ENCODE data around the gene MYH10.

The MYH10 gene

DNA sequence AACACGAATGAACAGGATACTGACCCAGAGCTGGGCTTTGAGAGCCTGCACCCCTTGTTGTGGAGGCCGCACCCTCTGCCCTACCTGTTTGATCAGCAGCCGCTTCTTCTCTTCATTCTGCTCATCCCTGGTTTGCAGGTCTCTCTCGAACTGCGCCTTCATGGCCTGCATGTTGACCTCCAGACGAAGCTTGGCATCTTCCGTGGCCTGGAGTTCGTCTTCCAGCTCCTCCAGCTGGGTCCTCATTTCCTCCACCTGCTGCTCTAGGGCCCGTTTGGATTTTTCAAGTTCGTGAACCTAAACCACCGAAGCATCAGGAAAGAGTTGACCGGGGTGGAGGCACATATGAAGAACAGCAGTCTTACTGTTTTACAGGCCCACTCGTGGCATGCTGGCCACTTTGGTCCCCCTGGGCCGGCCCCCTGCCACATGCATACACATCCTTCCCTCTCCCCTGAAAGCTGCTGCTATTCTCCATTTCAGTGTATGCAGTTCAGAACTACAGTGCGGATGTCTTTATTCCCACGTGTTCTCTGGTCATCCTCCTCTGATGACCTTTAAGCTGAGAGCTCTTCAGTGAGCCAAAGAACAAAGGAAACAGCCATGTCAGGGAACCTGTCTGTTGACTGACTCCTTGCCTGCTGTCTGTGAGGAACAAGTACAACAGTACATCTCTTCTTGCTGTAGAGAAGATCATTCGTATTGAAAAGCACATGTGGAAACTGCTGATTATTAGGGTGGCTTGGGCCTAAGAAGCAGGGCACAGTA, 140.1 kb downstream of the MYH10 start:
- POLR2A ChIA-PET: no interaction called here
- TF ChIP-seq, protein P1, sequence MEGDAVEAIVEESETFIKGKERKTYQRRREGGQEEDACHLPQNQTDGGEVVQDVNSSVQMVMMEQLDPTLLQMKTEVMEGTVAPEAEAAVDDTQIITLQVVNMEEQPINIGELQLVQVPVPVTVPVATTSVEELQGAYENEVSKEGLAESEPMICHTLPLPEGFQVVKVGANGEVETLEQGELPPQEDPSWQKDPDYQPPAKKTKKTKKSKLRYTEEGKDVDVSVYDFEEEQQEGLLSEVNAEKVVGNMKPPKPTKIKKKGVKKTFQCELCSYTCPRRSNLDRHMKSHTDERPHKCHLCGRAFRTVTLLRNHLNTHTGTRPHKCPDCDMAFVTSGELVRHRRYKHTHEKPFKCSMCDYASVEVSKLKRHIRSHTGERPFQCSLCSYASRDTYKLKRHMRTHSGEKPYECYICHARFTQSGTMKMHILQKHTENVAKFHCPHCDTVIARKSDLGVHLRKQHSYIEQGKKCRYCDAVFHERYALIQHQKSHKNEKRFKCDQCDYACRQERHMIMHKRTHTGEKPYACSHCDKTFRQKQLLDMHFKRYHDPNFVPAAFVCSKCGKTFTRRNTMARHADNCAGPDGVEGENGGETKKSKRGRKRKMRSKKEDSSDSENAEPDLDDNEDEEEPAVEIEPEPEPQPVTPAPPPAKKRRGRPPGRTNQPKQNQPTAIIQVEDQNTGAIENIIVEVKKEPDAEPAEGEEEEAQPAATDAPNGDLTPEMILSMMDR (IDR thresholded peaks at IDR 0.05; ENCODE audit: insufficient read depth, low read length, missing control alignments): no peak
- no peak for DNase-seq (ENCODE audit: low read depth, low spot score)
- no peak overlapping the region for H3K4me3 ChIP-seq (ENCODE audit: low read depth, low read length)
- CTCF ChIA-PET: no interaction called here

DNA sequence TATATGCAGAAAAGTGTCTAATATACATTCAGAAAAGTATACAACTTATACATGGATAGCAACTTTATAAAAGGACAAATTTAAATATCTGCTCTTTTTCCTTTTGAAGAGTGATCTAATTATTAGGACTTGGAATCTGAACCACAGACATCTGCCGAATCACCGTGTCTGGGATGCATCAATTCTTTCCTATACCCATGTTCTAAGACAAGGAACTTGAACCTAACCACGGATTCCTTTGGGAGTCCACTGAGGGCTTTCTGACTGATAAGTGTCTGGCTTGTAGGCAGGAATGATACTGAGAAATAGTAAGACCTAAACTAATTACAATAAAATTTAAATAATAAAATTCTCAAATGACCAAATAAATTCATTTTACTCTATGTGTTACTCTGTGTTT, 140.7 kb downstream of the MYH10 start:
- CTCF ChIA-PET: no interaction called here
- H3K4me3 ChIP-seq (ENCODE audit: low read depth, low read length): no peak overlapping the region
- POLR2A ChIA-PET: no interaction called here

DNA sequence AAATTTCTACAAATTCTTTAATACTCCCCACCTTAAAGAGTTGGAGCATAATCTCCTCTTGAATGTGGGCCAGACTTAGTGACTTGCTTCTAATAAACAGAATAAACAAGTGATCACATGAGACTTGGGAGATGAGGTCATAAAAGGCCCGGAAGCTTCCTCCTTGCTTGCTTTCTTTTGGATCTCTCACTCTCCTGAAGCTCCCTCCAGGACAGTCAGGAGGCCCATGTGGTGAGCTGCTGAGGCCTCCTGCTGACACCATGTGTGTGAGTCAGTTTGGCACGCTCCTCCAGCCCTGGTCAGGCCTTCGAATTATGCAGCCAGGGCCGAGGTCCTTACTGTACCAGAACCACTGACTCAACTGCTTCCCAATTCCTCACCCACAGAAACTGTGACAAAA, 141.6 kb downstream of the MYH10 start:
- TF ChIP-seq, protein P1 (IDR thresholded peaks at IDR 0.05; ENCODE audit: insufficient read depth, low read length, missing control alignments): no peak
- ChIA-PET CTCF (interaction anchor here (1.3 to 1.6 kb wide), 2 partner anchors 36 to 79 kb away, joined by 3 read pairs; no protein-coding TSS in a partner anchor), POLR2A (interaction anchor here (1.3 to 1.8 kb wide), 2 partner anchors 11 to 53 kb away, joined by 3 to 5 read pairs; partner anchors contain the start of gene NDEL1)
- peak; percentile 82 for DNase-seq (ENCODE audit: low read depth, low spot score)
- no peak overlapping the region for H3K4me3 ChIP-seq (ENCODE audit: low read depth, low read length)

More for the DNA sequence above, 140.7 kb downstream of the MYH10 start:
- DNase-seq (ENCODE audit: low read depth, low spot score): no peak
- TF ChIP-seq, protein P1 (IDR thresholded peaks at IDR 0.05; ENCODE audit: insufficient read depth, low read length, missing control alignments): no peak

DNA sequence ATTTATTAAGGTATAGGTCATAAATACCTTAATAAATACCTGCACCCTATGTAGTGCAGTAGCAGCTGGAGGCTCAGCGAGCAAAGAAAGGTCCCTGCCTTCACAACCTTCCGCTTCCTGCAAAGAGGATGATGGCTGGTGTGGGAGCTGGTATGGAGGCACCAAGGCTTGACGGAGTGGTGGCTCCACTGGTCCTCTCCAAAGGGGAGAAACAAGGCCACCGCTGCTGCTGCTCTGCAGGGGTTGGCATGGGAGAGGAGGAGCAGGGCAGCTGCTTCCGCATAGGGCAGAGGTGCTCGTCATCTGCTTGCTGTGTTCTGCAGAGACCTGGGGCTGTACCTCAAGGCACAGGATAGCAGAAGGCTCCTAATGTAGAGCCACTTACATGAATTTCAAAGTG, 142.0 kb downstream of the MYH10 start:
- ChIA-PET CTCF (interaction anchor here (0.8 to 1.6 kb wide), 3 partner anchors 35 to 105 kb away, joined by 3 to 6 read pairs (median 3); no protein-coding TSS in a partner anchor), POLR2A (interaction anchor here (1.1 to 1.8 kb wide), 3 partner anchors 10 to 53 kb away, joined by 3 to 5 read pairs (median 3); partner anchors contain the start of gene NDEL1)
- no peak overlapping the region for H3K4me3 ChIP-seq (ENCODE audit: low read depth, low read length)
- DNase-seq (ENCODE audit: low read depth, low spot score): no peak
- TF ChIP-seq, protein P1 (IDR thresholded peaks at IDR 0.05; ENCODE audit: insufficient read depth, low read length, missing control alignments): no peak

DNA sequence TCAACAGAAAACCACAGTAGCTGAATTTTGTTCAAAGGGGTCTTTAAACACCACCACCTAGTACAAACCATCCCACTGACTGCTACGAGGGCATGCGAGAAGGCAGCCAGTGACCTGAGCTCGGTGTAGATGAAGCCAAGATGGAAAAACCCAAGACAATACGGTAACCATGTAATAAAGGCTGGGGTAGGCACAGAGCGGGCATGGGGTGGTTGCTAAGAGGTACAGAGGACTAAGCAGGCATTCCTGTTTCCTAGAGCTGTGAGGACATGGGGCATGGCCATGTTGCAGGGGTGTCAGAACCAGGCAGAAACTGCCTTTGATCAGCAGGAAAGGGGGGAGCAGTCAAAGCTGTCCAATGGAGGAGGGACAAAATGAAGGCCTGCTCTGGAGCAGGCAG, 142.8 kb downstream of the MYH10 start:
- ChIA-PET CTCF (interaction anchor here (0.8 to 1.6 kb wide), 4 partner anchors 35 to 258 kb away, joined by 3 to 6 read pairs (median 3); no protein-coding TSS in a partner anchor), POLR2A (interaction anchor here (1.1 to 1.8 kb wide), 2 partner anchors 51 to 52 kb away, joined by 3 to 5 read pairs; partner anchors contain the start of gene NDEL1)
- no peak for DNase-seq (ENCODE audit: low read depth, low spot score)
- TF ChIP-seq, protein P1 (IDR thresholded peaks at IDR 0.05; ENCODE audit: insufficient read depth, low read length, missing control alignments): no peak
- no peak overlapping the region for H3K4me3 ChIP-seq (ENCODE audit: low read depth, low read length)

DNA sequence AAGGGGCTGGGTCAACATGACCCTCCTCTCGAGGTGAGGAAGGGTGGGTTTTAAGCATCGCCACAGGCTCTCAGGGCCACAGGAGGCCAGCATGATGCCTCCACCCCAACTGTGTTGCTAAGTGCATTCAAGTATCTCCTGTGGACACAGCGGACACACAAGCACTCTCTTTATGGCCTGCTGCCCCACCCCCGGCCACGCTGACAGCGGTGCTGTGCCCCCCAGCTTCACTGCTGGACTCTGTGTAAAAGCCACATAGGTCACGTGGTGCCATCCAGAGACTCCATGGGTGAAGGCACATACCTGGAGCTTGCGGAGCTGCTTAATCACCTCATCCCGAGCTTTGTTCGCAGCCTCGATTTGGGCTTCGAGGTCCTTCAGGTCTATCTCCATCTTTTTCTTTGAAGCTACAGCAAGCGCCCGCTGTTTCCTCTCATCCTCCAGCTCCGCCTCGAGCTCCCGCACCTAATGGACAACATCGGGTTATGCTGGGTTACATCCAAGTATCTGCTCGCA, 143.3 kb downstream of the MYH10 start:
- ChIA-PET CTCF (interaction anchor here (0.8 to 1.0 kb wide), 2 partner anchors 258 to 259 kb away, joined by 3 read pairs; no protein-coding TSS in a partner anchor), POLR2A (interaction anchor here (1.8 kb wide), 1 partner anchor 52 kb away, joined by 5 read pairs; the partner anchor contains the start of gene NDEL1)
- no peak for DNase-seq (ENCODE audit: low read depth, low spot score)
- no peak overlapping the region for H3K4me3 ChIP-seq (ENCODE audit: low read depth, low read length)
- TF ChIP-seq, protein P1 (IDR thresholded peaks at IDR 0.05; ENCODE audit: insufficient read depth, low read length, missing control alignments): no peak
